Gastrocnemius medialis (tissue), 4 donors: Measurements from ENCODE around the gene SYMPK.

Experiments
- CTCF ChIP-seq, 5 experiments: fragments of 450-650 bp in 3 of 5; fragments of 200-600 bp in 2 of 5; sonication (generic) in 2 of 5; IDR thresholded peaks in 4 of 5; conservative IDR thresholded peaks in 1 of 5; 1 replicate in 4 of 5; 2 replicates in 1 of 5; pipeline ENCODE4 v1.5.1; 2016 to 2019; ENCODE audit warnings: antibody characterized with exemption in 5 of 5, mild to moderate bottlenecking in 3 of 5, moderate library complexity in 3 of 5
- POLR2A ChIP-seq, 2 donors: fragments of 450-650 bp; IDR thresholded peaks; one replicate each; pipeline ENCODE4 v1.6.1; 2017; ENCODE audit warnings: antibody characterized with exemption in 2 of 2, mild to moderate bottlenecking in 2 of 2, moderate library complexity in 2 of 2

GRCh38 chr19:45781214-45782161, 81.5 kb downstream of the SYMPK start:
- TF ChIP-seq CTCF (IDR thresholded peaks at IDR 0.05 in 4 of 5, conservative IDR thresholded peaks at IDR 0.05 in 1 of 5) (no peak), POLR2A (IDR thresholded peaks at IDR 0.05) (peak; percentile 55 to 69)
